ENCODE measurements around the gene ZNF629.

DNA sequence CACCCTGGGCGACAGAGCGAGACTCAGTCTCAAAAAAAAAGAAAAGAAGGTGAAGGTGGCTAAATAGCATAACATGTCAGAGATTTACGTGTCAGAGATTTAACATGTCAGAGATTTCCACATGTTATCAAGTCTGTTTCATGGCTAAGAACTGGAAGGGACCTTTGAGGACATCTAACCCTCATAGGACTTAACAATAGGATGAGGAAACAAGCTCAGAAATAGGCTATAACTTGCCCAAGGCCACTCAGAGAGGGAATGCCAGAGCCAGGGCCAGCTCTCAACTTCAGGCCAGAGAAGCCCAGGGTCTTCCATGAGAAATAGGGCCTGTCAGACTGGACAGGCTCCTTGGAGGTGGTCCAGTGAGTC, 26.8 kb upstream of the ZNF629 start:
- TF ChIP-seq, protein P1, sequence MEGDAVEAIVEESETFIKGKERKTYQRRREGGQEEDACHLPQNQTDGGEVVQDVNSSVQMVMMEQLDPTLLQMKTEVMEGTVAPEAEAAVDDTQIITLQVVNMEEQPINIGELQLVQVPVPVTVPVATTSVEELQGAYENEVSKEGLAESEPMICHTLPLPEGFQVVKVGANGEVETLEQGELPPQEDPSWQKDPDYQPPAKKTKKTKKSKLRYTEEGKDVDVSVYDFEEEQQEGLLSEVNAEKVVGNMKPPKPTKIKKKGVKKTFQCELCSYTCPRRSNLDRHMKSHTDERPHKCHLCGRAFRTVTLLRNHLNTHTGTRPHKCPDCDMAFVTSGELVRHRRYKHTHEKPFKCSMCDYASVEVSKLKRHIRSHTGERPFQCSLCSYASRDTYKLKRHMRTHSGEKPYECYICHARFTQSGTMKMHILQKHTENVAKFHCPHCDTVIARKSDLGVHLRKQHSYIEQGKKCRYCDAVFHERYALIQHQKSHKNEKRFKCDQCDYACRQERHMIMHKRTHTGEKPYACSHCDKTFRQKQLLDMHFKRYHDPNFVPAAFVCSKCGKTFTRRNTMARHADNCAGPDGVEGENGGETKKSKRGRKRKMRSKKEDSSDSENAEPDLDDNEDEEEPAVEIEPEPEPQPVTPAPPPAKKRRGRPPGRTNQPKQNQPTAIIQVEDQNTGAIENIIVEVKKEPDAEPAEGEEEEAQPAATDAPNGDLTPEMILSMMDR (IDR thresholded peaks at IDR 0.05; ENCODE audit: poor library complexity, severe bottlenecking): no peak
- TF ChIP-seq RAD21 (conservative IDR thresholded peaks at IDR 0.05): no peak
